Pons (tissue), 1 donor: ENCODE data around the gene GNG3.
"Not testable (repeated sequence)": the region's sequence is repeated elsewhere in the genome, so short reads cannot be mapped to it uniquely, and the experiment has no call there.

ENCODE experiments used
- DNase-seq: peaks from one replicate; pipeline ENCODE4 v3.0.0-alpha.2; 2016; ENCODE audit warnings: low spot score

Gene GNG3

GRCh38 chr11:62707277-62707861 lies at the start of gene GNG3, which contains the start of gene BSCL2:
GNG3 (plus strand) TSS chr11:62707676; CDS start chr11:62708296, 620 bp downstream.
BSCL2 (minus strand) TSS chr11:62707424; CDS start chr11:62707195, 229 bp downstream.
- DNase-seq: peak; percentile 62

DNA sequence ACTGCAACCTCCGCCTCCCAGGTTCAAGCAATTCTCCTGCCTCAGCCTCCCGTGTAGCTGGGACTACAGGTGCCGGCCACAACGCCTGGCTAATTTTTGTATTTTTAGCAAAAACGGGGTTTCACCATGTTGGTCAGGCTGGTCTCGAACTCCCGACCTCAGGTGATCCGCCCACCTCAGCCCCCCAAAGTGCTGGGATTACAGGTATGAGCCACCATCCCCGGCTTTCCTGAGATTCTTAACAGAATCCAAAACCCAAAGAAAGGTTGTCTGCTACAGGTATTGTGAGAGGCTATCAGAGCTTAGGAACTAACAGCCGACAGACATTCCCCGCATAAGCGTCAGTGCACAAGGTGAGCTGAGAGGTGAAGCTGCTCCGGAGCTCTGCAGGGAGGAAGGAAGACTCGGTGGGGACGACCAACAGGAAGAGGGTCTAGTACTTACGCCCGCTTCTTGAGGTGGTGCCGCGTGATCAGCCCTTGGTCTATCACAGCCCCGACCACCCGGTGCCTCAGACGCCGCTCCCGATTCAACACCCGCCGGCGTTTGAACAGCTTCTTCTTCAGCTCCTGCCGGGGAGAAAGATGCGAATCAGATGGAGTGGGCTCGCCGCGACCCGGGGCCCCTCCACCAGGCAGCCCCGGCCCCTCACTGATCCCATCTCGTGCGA lies 42.9 kb upstream of the GNG3 start:
- no peak for DNase-seq

- peak; percentile 92 for DNase-seq
Measured at GRCh38 chr11:62665075-62665598, 42.3 kb upstream of the GNG3 start, which contains the start of the genes C11orf98 and CSKMT. C11orf98 (minus strand) TSS chr11:62665210; CDS start chr11:62665169, 41 bp downstream. CSKMT (plus strand) TSS chr11:62665312; CDS start chr11:62665880, 568 bp downstream.

DNA sequence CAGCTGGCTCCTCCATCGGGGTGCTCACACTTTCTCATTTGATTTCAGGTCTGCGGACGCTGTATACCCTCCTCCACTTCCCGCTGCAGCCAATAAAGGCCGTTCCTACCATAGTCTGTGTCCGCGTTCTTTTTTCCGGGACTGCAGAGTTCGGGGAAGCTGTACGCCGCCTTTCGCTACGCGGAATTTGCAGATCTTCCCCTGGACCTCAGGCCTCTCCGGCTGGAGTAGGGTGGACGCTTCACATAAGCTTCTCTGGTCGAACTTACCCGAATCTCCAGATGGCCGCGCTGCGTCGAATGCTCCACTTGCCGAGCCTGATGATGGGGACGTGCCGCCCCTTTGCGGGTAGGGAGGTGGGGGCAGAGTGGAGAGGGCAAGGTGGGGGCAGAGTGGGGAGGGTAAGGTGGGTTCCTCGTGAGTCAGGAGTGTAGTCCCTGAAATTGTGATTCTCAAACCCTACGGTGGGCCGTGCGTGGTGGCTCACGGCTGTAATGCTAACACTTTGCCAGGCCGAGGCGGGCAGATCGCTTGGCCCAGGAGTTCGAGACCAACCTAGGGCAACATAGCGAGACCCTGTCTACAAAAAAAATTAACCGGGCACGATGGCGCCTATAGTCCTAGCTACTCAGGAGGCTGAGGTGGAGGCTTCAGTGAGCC lies 41.7 kb upstream of the GNG3 start:
- peak; percentile 25 for DNase-seq

- no peak for DNase-seq
Measured at GRCh38 chr11:62666259-62666926, 41.1 kb upstream of the GNG3 start.

DNA sequence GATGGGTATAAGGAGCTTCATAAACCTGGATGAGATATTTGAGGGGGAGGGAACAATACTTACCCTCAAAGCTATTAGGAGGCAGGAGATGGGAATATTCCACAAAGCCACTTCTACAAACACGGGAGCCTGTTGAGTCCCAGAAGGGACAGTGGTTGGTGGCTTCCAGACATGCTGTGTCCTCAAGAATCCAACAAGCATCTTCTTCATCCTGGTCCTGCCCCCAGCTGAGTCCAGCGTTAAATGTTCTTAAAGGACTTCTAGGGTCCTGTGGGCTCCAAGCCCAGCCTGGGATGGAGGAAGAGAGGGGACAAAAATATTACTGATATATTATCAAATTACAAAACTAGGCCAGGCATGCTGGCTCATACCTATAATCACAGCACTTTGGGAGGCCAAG lies 40.0 kb upstream of the GNG3 start:
- DNase-seq: no peak

GRCh38 chr11:62669420-62670161 lies 37.9 kb upstream of the GNG3 start:
- DNase-seq: no peak

GRCh38 chr11:62671236-62671607 lies 36.3 kb upstream of the GNG3 start:
- DNase-seq: no peak

DNA sequence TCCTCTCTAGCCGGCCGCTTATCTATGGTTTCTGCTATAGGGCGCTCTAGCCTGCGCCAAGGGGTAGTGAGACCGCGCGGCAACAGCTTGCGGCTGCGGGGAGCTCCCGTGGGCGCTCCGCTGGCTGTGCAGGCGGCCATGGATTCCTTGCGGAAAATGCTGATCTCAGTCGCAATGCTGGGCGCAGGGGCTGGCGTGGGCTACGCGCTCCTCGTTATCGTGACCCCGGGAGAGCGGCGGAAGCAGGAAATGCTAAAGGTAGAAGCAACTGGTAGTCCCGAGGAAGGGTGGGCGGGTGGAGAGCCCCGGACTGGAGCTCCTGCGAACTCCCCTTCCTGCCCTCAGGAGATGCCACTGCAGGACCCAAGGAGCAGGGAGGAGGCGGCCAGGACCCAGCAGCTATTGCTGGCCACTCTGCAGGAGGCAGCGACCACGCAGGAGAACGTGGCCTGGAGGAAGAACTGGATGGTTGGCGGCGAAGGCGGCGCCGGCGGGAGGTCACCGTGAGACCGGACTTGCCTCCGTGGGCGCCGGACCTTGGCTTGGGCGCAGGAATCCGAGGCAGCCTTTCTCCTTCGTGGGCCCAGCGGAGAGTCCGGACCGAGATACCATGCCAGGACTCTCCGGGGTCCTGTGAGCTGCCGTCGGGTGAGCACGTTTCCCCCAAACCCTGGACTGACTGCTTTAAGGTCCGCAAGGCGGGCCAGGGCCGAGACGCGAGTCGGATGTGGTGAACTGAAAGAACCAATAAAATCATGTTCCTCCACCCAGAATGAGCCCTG lies 35.7 kb upstream of the GNG3 start, which contains the start of the genes LBHD1 and UQCC3:
LBHD1 (minus strand) TSS at position 660 of the 782 bp plus-strand sequence. CDS start 2,236 bp downstream, outside the sequence.
UQCC3 (plus strand) TSS at position 66 of the 782 bp plus-strand sequence; CDS start at position 139, 73 bp downstream.
- peak; percentile 87 for DNase-seq

DNA sequence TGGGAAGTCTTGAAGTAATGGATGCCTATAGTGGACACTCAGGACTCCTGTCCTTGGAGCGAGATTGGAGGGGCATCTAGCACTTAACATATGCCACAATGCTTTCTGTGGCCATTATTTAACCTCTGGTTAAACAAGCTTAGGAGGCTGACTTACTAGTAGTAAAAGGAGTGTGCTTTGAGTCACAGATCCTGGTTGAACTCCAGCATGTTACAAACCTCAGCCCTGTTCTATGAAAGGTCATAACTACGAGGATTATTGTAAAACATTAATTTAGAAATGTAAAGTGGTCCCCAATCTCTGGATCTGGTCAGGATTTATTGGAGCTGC lies 34.3 kb upstream of the GNG3 start:
- DNase-seq: no peak

DNA sequence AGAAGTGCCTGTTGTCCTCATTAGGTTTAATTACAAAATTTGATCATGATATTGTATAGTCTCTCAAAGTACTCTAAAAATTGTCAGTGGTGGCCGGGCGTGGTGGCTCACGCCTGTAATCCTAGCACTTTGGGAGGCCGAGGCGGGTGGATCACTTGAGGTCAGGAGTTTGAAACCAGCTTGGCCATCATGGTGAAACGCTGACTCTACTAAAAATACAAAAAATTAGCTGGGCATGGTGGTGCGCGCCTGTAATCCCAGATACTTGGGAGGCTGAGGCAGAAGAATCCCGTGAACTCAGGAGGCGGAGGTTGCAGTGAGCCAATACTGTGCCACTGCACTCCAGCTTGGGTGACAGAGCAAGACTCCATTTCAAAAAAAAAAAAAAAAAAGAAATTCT lies 32.1 kb upstream of the GNG3 start:
- DNase-seq: not testable (repeated sequence)

DNA sequence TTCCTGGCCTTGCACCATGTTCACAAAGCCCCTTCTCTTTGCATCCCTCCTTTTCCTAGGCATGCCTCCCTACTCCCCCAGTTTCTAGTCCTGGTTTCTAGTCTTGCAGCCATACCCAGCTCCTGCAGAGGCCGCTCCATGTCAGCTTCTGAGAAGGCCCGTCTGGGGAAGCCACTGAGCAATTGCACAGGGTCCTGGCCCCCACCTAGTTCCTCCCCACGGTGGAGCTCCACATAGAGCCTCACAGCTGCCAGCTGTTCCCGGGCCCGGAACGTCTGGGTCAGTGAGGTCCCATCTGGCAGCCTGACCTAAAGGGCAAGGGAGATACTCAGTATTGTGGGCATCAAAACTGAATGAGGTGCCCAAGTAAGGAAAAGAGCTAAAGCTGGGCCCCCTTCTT lies 30.8 kb upstream of the GNG3 start:
- DNase-seq: no peak

GRCh38 chr11:62677156-62677555 lies 30.3 kb upstream of the GNG3 start:
- no peak for DNase-seq

DNA sequence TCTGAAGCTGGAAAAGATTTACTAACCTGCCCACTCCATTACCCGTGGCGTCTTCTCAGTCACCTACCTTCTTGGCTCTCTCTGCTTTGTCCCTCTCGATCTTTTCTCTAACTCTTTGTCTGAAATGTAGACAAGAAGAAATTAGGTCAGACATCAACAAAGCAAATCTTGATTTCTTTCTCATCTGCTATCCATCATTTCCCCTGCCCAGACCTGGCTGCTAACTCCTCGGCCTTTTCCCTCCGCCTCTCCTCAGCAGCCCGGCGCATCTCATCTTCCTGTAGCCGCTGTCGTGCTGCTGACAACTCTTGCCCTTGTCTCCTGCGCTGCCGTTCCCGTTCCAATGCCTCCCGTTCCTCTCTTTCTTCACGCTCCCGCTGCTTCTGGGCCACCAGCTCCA lies 29.8 kb upstream of the GNG3 start:
- DNase-seq: no peak

DNA sequence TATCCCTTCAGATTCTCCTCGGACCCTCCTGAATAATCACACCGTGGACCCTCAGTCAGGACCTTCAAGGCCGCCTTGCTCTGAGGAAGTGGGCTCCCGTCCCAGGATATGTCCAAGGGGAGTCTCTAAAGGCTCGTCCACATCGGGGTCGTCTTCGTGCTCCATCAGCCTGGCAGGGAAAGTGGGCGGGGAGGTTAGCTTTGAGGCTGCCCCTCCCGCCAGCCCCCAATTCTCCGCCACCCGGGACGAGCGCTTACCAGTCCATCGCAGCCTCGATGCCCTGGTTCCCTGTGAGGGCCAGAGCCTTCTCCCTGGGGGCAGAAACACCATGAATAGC lies 29.1 kb upstream of the GNG3 start:
- no peak for DNase-seq

- DNase-seq: peak; percentile 80
Measured at GRCh38 chr11:62678770-62679696, 28.4 kb upstream of the GNG3 start, which contains the start of gene UBXN1. UBXN1 (minus strand) TSS chr11:62679073; CDS start chr11:62678923, 150 bp downstream.

GRCh38 chr11:62680825-62681240 lies 26.6 kb upstream of the GNG3 start:
- DNase-seq: peak; percentile 38

DNA sequence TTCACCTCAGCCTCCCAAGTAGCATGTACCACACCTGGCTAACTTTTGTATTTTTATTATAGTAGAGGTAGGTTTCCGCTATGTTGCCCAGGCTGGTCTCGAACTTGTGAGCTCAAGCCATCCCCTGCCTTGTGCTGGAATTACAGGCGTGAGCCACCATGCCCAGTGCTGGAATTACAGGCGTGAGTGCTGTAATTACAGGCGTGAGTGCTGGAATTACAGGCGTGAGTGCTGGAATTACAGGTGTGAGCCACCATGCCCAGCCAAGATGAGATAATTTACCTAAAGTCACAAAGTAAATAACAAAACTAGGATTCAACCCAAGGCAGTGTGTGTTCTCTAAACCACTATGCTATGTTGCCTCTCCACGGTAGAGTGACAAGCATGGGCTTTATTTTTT lies 25.0 kb upstream of the GNG3 start:
- no peak for DNase-seq
